ENCODE data around the gene FRS2.

DNA sequence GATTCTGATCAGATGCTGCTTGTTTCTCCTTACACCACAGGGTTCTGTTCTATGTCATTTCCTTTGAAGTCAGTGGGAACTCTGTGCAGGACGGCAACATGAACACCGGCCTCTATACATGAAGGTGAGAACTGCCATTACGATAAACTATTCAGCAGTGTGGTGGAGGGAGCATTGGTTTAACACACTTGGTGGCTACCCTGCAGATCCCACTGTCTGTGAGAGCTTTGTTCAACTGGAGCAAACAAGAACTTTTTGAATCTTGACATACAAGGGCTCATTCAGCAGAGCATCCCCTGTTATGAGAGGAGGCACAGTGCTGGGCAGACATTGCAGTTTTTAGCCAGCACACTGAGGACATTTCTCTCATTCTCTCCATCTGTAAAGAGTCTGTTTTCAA, 10.7 kb upstream of the FRS2 start:
- TF ChIP-seq GATA2 (IDR thresholded peaks at IDR 0.05; ENCODE audit: low read depth, low read length) (no peak), GATA3 (IDR thresholded peaks at IDR 0.05; ENCODE audit: low read depth, low read length) (no peak)
